AG20443 (cell line): Measurements from ENCODE around the gene RELL1.
"Not testable (repeated sequence)": the region's sequence is repeated elsewhere in the genome, so short reads cannot be mapped to it uniquely, and the experiment has no call there.

Source experiments
- DNase-seq: peaks from one replicate; pipeline ENCODE4 v3.0.0; 2012; ENCODE audit warnings: low spot score, mixed read lengths

The RELL1 gene

DNA sequence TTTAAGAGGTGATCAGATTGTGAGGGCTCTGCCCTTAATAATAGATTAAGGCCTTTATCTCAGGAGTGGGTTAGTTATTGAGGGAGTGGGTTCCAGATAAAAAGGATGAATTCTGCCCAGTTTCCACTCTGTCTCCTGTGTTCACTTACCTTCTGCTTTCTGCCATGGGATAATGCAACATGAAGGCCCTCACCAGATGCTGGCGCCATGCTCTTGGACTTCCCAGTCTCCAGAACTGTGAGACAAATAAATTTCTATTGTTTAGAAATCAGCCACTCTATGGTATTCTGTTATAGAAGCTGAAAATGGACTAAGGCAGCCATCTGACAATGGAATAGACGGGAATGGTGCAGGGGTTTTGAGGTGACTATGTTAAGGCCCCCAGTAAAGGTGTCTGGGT, 6.9 kb upstream of the RELL1 start:
- no peak for DNase-seq

DNA sequence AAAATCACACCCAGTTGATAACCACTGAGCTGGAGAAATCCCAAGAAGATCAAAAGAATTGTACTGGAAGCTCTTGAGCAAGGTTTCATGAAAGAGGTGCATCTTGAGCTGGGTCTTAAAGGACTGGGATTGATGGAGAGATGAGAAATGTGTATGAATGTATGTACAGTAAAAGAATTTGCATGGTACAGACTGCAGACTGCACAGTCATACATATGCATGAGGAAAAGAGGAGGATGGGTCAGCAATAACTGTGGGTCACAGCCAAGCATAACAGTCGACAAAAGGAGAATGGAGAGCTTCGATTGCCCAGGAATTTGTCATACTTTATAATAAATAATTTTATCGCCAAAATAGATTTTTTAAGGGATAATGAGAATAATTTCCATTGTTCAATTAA, 4.8 kb upstream of the RELL1 start:
- DNase-seq: no peak

DNA sequence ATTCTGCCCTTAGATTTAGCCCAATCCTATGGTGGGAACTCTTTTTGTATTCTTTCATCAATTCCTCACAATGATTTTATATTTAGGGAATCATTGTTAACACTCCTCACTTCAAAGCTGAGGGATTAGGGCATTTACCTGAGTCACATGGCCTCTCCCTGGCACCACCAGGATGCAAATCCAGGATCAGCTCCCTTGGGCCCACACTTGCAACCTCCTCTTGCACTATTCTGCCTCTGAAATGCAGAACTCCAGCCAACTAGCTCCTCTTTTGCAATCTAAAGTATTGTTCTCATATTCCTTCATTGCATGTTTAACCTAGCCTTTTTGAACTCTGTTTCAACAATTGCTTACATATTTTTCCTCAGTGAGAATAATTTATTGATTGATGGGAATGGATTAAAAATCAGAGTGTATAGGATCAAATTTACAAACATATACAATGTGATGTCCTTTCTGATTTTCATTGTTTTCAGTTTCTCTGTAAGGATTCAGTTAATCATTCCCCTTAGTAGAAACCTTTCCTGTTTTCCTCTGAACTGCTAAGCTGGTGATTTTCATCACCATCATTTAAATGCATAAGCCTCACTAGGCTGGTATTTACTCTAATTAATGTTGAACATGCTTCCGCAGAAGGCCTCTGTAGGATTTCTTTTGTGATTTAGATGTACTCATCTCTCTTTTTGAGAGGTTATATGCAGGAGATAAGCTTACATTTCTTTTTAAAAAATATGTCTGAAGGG, 3.3 kb upstream of the RELL1 start:
- no peak for DNase-seq

DNA sequence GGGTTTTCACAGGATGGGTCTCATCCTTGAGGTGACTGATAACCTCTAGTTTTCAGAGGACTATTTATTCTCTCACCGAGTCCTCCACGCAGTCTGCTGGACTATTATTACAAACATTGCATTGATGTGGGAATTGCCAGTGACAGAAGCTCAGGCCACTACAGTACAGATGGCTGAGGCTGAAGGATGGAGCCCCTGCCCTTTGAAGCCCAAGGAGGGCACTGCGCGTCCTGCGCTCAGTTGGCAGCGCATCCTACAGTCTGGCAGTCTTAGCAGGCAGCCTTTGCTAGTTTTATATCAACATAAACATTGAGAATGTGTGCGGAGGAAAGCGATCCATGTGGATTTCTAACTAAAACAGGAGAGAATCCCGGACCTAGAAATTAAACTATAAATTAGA, 1.5 kb upstream of the RELL1 start:
- no peak for DNase-seq

DNA sequence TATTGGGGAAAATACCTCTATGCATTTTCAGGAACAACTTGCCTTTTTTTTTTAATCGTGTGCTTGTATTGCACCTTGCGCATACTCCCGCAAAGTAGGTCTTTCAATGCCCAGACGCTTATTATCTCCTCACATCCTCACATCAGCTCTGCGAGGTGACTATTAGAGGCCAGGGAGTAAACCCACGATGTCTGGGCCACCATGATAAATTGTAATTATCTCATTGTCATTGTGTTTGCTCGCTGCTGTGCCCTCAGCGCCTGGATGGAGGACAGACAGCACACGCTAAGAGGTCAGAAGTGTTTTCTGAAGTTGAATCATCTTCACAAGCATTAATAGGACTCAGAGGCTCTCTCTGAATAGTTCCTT, 1.0 kb upstream of the RELL1 start:
- DNase-seq: no peak

DNA sequence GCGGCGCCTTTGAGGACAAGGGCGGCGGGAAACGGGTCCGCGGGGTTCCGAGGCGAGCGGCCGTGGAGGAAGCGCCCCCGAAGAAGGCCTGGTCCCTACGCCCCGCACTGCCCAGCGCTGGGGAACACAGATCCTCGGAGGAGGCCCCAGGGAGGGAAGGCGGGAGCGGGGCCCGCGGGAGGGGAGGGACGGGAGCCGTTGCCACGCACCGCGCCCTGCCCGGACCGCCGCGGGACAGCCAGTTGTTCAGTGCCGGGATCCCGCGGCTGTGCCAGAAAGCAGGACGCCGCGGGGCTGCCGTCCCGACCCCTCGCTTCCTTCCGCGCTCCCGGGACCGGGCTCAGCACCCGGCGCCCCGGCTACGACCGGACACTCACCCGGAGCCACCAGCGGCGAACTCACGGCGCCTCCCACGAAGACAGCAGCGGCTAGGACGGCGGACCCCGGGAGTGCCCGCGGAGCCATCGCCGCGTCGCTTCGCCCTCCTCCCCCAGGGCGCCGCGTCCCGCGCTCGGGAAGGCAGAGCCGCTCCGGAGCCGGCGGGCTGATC, 278 bp downstream of the RELL1 start:
- DNase-seq: peak; percentile 69

DNA sequence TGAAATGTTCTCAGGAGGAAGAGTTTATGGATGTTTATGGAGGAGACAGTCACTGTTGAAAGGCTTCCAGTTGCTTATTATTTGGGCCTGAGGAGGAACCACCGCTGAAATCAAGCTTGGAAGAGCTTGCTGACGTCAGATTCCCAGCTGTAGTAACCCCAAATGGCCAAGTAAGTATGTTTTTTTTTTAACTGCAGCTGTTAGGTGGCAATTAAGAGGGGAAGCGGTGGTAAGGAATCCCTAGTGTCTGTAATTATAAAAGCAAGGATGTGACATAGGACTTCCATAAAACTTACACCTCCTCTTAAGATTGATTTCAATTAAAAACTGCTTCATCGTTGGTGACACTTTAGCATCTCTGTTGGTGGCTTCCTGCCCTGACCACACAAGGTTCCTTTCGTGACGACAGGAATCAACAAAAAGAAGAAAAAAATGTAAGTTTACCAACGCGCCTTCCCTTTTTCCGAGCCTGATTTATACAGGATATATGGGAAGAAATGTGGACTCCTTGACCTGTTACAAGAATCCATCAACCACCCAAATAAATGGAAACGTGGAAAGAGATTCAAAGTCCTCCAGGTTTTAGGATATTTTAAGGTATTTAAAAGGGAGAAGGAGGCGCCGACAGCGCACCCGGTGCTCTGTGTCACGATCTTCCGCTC, 884 bp downstream of the RELL1 start:
- DNase-seq: peak; percentile 43

DNA sequence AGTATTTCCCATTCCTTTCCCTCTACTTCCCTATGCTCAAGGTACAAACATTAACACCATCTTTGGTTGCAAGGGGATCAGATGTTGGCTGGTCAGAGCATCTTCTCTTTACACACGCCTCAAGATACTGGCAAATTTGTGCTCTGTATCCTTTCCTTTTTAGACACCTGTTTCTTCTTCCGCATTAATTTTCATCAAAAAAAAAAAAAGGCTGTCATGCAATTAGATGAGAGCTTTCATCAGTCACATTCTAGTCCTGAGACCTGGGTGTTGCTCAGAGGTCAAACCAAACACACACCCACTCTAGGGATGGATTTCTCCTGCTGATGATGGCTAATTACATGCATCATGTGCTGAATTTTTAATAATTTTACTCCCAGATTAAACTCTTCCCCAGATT, 2.0 kb downstream of the RELL1 start:
- no peak for DNase-seq

DNA sequence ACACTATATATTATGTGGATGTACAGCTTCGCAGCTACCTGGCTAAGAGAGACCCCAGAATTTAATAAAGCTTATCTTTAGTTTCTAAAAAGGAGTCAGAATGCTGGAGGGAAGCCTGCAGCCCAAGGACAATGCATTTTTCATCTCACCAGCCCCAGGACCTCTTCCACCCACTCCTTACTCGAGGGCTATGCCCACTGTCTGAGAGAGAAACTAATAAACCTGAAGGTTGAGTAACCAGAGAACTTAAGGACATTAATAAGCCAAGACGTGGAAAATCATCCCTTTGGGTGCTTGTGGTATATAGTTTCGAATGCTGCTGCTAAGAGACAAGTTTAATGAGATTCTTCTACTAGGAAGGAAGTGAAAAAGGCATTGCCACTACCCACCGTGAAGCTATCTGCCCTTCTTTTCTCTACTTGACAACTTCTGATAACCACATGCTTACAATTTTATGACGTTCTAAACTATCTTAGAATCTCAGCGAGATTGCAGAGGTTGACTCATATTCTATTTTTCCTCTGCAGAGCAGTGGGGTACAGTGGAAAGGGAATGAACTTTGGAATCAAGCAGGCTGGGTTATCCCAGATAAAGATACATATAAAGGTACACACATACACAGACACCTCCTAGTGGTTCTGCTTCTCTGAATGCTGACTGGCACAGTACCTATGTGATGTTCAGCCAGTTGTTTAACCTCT, 3.3 kb downstream of the RELL1 start:
- DNase-seq: no peak

DNA sequence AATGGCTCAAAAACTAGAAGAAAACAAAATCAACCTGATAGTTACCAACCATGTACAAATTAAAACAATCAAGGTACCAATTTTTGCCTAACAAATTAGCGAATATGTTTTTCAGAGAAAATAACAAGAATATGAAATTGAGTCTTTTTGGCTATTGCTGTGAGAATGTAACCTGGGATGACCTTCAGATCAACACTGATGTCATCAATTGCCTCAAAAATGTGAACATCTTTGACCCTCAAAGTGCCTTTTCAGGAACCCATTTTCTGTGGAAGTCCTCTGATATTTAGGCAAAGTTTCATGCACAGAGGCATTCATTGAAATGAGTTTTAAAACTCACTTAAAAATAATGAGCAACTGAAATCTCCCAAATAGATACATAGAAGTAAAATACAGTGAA, 6.1 kb downstream of the RELL1 start:
- DNase-seq: no peak

DNA sequence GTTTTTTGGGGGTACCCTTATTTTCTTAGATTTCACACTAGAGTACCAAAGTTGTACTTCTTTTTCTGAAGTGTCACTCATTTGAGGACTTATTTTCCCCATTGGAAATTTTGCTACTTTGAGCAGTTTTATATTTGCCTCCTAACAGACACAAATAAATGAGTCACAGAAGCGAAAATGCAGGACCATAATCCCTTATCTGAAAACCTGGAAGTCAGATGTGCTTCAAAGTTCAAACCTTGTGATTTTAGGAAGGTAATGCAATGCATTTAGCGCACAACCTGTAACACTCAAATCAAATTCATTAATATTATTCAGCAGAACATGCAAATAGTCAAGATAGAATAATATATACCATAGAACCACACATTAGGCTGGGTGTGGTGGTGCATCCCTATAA, 6.9 kb downstream of the RELL1 start:
- DNase-seq: no peak

DNA sequence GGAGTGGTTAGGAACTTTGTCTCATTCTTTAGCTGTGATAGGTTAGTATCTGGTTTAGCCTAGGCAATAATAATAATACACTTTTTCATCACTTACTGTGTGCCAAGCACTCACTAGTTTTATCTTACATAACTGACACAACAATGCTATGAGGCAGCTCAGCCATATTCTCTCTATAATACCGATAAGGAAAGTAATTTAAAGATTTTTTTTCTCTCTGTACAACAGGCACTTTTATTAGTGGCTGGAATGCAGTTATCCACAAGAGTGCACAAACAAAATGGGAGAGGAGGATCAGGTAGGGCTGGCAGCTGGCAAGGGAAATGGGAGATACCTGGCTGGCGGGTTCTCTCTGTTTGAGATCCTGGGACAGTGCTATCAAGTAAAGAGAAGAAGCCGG, 7.6 kb downstream of the RELL1 start:
- no peak for DNase-seq

DNA sequence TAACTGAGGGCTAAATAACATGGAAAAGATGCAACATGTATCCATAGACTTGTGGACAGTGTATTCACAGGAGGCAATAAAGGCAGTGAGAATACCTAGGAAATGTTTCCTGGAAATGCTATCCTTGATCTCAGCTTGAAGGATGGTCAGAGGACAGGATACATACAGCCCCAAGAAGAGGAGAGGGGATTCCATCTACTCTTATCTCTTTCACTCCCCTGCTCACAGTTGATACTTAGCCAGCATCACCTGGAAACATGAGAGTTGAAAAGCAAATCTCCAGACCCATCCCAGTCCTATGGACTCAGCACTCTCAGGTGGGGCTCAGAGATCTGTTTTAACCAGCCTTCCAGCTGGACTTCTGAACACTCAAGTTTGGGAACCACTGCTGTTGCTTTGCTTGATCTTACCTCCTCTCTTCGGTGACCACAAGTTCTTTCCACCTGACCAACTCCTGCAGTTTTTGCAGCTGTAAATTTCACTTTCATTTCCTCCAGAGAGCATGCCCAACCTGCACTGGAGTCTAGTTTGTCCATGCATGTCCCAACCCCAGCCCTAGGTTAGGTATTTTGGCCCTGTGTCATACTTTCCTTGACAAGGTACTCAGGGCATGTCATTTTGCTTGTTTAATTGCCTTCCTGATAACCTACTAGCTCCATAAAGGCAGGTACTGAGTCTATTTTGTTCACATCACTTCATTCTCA, 10.4 kb downstream of the RELL1 start:
- DNase-seq: no peak

DNA sequence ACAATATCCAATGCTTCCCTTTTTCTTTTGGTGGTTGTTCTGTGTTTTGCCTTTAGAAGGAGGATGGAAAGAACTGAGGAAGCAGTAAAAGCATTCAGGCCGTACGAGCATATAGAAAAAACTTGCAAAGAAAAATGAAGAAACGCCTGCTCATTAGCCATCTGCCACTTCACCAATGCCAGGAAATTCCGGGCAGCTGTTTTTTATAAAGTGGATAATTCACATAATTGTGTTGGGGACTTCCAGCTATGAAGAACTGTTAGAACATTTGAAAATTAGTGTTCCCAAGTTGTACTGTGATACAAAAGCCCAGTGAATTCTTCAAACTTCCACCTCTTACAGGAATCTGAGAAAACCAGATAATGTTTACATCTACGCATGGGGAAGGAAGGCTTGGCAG, 11.7 kb downstream of the RELL1 start:
- no peak for DNase-seq

DNA sequence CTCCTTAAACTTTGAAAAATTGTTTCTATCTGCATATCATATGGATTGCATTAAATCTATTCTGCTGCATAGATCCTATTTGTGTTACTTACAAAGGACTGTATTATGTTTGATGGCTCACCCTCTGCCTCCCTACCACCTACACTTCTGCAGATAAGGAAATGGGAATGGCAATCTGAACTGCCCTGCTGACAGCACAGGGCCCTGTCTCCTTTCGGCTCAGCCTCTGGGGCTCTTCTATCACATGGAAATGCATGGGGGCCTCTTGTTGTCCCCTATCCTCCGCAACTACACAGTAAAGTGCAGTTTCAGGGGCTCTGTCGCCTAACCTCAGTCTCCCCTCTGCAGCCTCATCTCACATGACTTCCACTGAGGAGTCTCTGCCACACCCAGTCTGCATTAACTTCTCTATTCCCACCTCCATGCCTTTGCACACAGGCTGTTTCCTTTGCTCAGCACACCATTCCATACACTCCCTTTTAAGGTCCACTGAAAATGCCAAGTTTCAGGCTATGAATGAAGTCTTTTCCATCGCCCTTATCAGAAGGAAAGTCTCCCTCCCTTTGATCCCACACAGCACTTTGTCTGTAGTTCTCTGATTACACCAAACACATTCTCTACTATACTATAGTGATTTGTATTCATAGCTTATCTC, 12.5 kb downstream of the RELL1 start:
- DNase-seq: no peak

DNA sequence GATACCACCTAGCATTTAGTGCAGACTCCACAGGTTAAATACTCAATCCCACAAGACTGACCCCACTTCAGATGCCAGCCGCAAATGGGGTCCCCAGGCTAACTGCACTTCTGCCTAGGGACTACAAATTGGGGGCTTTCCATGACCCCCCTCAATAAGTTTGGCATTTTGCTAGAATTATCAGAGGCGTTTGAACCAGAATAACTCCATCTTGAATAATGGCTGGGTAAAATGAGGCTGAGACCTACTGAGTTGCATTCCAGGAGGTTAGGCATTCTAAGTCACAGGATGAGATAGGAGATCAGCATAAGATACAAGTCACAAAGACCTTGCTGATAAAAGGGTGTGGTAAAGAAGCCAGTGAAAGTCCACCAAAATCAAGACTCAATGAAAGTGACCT, 15.1 kb downstream of the RELL1 start:
- DNase-seq: no peak

DNA sequence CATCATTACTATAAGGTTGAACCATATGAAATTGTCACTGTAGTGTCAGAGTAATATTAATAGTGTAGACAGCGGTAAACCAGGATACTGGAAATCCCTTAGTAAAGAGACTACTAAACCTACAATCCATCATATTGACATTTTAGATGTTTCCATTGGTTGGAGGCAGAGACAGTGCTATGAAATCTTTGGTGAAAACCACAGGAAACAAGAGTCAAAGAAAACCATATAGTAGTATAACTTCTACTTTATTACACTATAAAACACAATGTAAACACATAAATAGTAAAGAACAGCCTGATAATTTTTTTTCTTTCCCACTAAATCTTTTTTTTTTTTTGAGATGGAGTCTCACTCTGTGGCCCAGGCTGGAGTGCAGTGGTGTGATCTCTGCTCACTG, 15.9 kb downstream of the RELL1 start:
- no peak for DNase-seq

DNA sequence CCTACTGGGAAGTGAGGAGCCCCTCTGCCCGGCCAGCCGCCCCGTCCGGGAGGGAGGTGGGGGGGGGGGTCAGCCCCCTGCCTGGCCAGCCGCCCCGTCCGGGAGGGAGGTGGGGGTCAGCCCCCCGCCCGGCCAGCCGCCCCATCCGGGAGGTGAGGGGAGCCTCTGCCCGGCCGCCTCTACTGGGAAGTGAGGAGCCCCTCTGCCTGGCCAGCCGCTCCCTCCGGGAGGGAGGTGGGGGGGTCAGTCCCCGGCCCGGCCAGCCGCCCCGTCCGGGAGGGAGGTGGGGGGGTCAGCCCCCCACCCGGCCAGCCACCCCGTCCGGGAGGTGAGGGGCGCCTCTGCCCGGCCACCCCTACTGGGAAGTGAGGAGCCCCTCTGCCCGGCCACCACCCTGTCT, 17.1 kb downstream of the RELL1 start:
- not testable (repeated sequence) for DNase-seq

DNA sequence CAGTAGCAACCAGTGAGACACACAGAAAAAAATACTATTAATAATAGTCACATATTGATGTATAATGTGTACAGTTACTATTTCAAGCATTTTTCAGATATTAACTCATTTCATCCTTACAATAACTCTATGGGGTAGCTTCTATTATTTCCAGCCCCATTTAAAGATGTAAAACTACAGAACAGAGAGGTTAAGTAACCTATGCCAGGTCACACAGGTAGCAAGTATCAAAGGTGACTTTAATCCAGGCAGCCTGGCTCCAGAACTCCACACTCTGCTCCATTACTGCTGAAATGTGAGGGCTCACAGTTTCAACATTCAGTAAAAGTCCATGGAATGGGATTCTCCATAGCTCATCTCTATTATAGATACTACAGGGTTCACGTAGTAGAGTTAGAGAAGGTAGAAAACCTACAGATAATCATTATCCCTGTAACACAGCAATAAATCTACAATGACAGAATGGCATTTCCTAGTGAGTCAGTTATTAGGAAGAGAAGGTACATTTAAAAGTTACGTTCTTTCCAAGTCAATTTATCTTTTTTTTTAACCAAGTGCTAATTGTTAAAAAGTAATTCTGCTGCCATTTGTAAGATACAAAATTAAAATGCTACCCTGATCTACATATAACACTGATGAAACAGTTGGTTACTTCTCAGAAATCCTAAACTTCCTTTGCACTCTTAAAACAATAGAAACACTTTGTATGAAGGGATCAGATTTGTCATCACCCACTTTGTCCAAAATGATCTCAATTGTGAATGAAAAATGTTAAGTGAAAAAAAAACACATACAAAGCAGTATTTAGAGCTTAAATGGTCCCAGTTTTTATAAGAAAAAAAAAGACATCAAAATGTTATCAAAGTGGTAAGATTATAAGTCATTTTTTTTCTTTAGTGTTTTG, 18.7 kb downstream of the RELL1 start:
- DNase-seq: no peak

DNA sequence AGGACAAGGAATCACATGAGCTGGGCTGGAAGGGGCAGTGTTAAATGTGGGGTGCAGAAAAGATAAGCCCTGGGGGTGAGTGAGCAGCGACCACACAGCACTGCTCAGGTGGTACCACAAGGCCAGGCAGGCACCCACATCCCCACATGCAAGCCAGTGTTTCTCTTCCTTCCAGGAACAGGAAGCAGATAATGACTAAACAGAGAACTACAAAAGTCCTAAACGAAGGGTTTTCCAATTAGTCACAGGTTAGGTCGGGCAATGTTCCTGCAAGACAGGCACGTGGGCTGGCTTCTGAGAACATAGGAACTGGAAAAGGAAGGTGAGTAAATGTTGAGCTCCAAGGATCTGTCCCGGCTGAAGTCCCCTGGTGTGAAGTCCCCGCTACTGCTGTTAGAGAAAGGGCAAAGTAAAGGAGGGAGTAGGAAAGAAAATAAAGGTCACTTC, 19.5 kb downstream of the RELL1 start:
- peak; percentile 71 for DNase-seq
